ENCODE data around the gene ALAD. TPM values are rescaled to one million over a fixed set of nuclear protein-coding genes. Genes with fewer than 3 reads are reported as not detected.

The ALAD gene
- total and polyA plus RNA-seq, 2 of the 8 experiments (the other 6 are each of a cell fraction or from before 2014, with no cell fraction given): 8.2 to 15.3 TPM

DNA sequence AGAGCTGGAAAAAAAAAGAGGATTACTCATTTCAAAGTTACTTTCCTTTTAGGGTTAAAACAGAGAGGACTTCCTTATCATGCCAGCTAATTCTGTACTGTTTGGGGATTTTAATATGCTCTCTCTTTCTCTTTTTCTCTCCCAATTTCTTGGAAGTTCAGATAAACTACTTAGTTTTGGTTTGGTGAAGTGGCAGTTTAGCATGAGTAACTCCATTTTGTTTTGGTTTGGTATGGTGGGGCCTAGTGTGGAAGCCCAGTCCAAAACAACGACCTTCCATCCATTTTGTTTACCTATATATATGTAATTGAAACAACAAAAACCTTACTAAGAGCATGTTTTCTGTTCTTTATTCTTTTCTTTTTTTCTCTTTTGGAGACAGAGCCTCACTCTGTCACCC is 55.4 kb downstream of the ALAD start:
- no peak overlapping the region for H3K14ac ChIP-seq (ENCODE audit: insufficient read length)
- H2BK20ac ChIP-seq (ENCODE audit: low read length): no peak overlapping the region
- H3K36me3 ChIP-seq (ENCODE audit: control insufficient read depth in 2 of 4, insufficient read depth in 4 of 4, low read length in 3 of 4): no peaks in the 10 kb centered on the region
- no peaks in the 10 kb centered on the region for H3K9me3 ChIP-seq (ENCODE audit: insufficient read depth in 2 of 2, low read depth in 1 of 2, low read length in 1 of 2)
- 5% methylated on average over 1 of the region's 1 CpG; no CpG with 5 or more reads in 1 of the 2 experiments for WGBS, 2 experiments (ENCODE audit: extremely low coverage in 1 of 2, insufficient coverage in 1 of 2, insufficient read length in 1 of 2, insufficient replicate concordance in 2 of 2, low coverage in 1 of 2, low lambda C conversion rate in 2 of 2, missing lambda C conversion rate in 1 of 2)
- CTCF ChIA-PET (ENCODE audit: partially characterized antibody): interaction anchor here (0.7 to 1.8 kb wide), 4 partner anchors 26 to 71 kb away, joined by 3 to 4 read pairs (median 3); partner anchors contain the start of gene CDC26
- no peak overlapping the region for H4K5ac ChIP-seq (ENCODE audit: insufficient read length, low read depth, low read length)
- H4K8ac ChIP-seq (ENCODE audit: extremely low read depth, insufficient read depth, low read length): no peak overlapping the region
- H4K91ac ChIP-seq (replicated peaks; ENCODE audit: insufficient read length, low read length): no peak overlapping the region
- no peak overlapping the region for H3K9ac ChIP-seq (replicated peaks in 1 of 4; ENCODE audit: extremely low read depth in 1 of 4, low read depth in 3 of 4, low read length in 3 of 4)
- no peak overlapping the region for H2AFZ ChIP-seq (ENCODE audit: low read length)
- POLR2A ChIA-PET (ENCODE audit: partially characterized antibody): interaction anchor here (0.7 kb wide), 1 partner anchor 34 kb away, joined by 3 read pairs; no protein-coding TSS in a partner anchor
- no peak overlapping the region for H3K27ac ChIP-seq (ENCODE audit: low read depth, low read length)
- H3K4me2 ChIP-seq (ENCODE audit: insufficient read depth in 1 of 2, low read depth in 2 of 2, low read length in 2 of 2): no peak overlapping the region
- peaks cover 5 to 9% (median 8%) of the 10 kb centered on the region in 4 experiments for H3K4me1 ChIP-seq (replicated peaks in 1 of 4; ENCODE audit: control insufficient read depth in 3 of 4, insufficient read depth in 4 of 4, low read length in 3 of 4)
- no peak for DNase-seq (ENCODE audit: low read depth in 1 of 2, low spot score in 2 of 2)
- no peak for FAIRE-seq
- H2BK12ac ChIP-seq (ENCODE audit: low read depth, low read length): no peak overlapping the region
- no peaks in the 10 kb centered on the region for H3K79me1 ChIP-seq (ENCODE audit: low read depth, low read length)
- H3K4ac ChIP-seq (replicated peaks; ENCODE audit: insufficient read length, low read depth, low read length): no peak overlapping the region
- no peak overlapping the region for H3K56ac ChIP-seq (replicated peaks; ENCODE audit: insufficient read length, low read depth, low read length)
- no peak for TF ChIP-seq RXRA (IDR thresholded peaks at IDR 0.05; ENCODE audit: insufficient read depth, low read depth, low read length)
- no peak overlapping the region for H3K18ac ChIP-seq (ENCODE audit: extremely low read depth, low read length)
- H4K20me1 ChIP-seq (replicated peaks in 1 of 2; ENCODE audit: control insufficient read depth in 1 of 2, insufficient read depth in 2 of 2, low read length in 2 of 2): no peaks in the 10 kb centered on the region
- no peak overlapping the region for H2BK15ac ChIP-seq (ENCODE audit: low read length)
- peaks cover 0 to 15% (median 4%) of the 10 kb centered on the region in 4 experiments; a peak in 5 of 7 replicates for H3K27me3 ChIP-seq (replicated peaks in 1 of 4; ENCODE audit: control insufficient read depth in 3 of 4, extremely low read depth in 1 of 4, insufficient read depth in 3 of 4, low read length in 3 of 4)
- no peak overlapping the region for H3K4me3 ChIP-seq (ENCODE audit: extremely low read depth in 1 of 4, insufficient read depth in 2 of 4, low read depth in 3 of 4, low read length in 4 of 4)
- peaks cover 11% of the 10 kb centered on the region; the same call in 1 of the 2 replicates for H3K23me2 ChIP-seq (ENCODE audit: low read depth, low read length)
- no peak overlapping the region for H3K23ac ChIP-seq (ENCODE audit: insufficient read length)
- H2AK5ac ChIP-seq (ENCODE audit: low read depth, low read length): no peak overlapping the region
- H2BK5ac ChIP-seq (ENCODE audit: low read depth, low read length): no peak overlapping the region
- H3K79me2 ChIP-seq (ENCODE audit: control insufficient read depth in 1 of 2, insufficient read depth in 2 of 2, low read length in 2 of 2): no peaks in the 10 kb centered on the region
- no peak overlapping the region for H2BK120ac ChIP-seq (replicated peaks; ENCODE audit: low read depth, low read length)

All from H1 (cell line).